Endothelial cell of umbilical vein (primary cell): ENCODE measurements around the gene GDF3. TPM values are rescaled to one million over a fixed set of nuclear protein-coding genes. Genes with fewer than 3 reads are reported as not detected.

Experiments used
- BruUV-seq: library from RNA; stranded (reverse); fragments of 400-500 nt; replicated peaks from 2 replicates; lab custom pipeline; 2021; lab: Mats Ljungman, UMichigan
- CTCF ChIA-PET: fragments of 300-600, 350-600 bp; sonication (Branson Sonifier 250); formaldehyde crosslinking; loops from one replicate; lab custom pipeline; 2021; ENCODE audit warnings: antibody characterized with exemption, inconsistent platforms; lab: Charles Lee
- POLR2A ChIA-PET: fragments of 300-600, 350-600 bp; sonication (Branson Sonifier 250); formaldehyde crosslinking; loops from one replicate; lab custom pipeline; 2021; ENCODE audit warnings: antibody characterized with exemption, inconsistent platforms; lab: Charles Lee
- DNase-seq: peaks from one replicate; pipeline ENCODE4 v3.0.0-alpha.2; 2011; ENCODE audit warnings: low read depth, low spot score
- FAIRE-seq: peaks from 2 replicates; lab custom pipeline; 2011; peaks lifted over from hg19 to GRCh38; lab: Jason Lieb, UNC
- H2AFZ ChIP-seq: 2 replicates; pipeline ENCODE4 v1.6.0; 2012; ENCODE audit warnings: low read depth, low read length, control low read depth, inconsistent platforms
- H3K27ac ChIP-seq: 2 replicates; pipeline ENCODE4 v1.5.1; 2011; ENCODE audit warnings: low read depth, mild to moderate bottlenecking, control low read depth, low read length, moderate library complexity; ENCODE audit not compliant: insufficient read depth
- H3K27me3 ChIP-seq, 2 experiments: 2 replicates each; pipeline versions ENCODE4 v1.6.0 to v1.6.1; 2011; ENCODE audit warnings: low read length in 2 of 2, mixed read lengths in 1 of 2; ENCODE audit not compliant: control insufficient read depth in 2 of 2, insufficient read depth in 2 of 2
- H3K36me3 ChIP-seq, 2 experiments: 2 replicates in 1 of 2; 3 replicates in 1 of 2; pipeline ENCODE4 v1.5.1; 2011; ENCODE audit warnings: low read length in 2 of 2, mild to moderate bottlenecking in 1 of 2, moderate library complexity in 1 of 2; ENCODE audit not compliant: control insufficient read depth in 2 of 2, insufficient read depth in 2 of 2; ENCODE audit errors: extremely low read depth in 1 of 2
- H3K4me1 ChIP-seq: 3 replicates; pipeline ENCODE4 v1.5.1; 2011; ENCODE audit warnings: mild to moderate bottlenecking, low read length; ENCODE audit not compliant: control insufficient read depth, insufficient read depth; ENCODE audit errors: extremely low read depth
- H3K4me2 ChIP-seq: 2 replicates; pipeline ENCODE4 v1.6.1; 2011; ENCODE audit warnings: low read length, control low read depth, mixed read lengths; ENCODE audit not compliant: insufficient read depth
- H3K4me3 ChIP-seq, 3 experiments: fragments of 200-600 bp in 1 of 3; sonication (generic), shearing (Covaris generic) in 1 of 3; replicated peaks in 1 of 3; 2 replicates each; pipeline ENCODE4 v1.5.1; 2011 to 2016; ENCODE audit warnings: control low read depth in 3 of 3, low read length in 3 of 3, mild to moderate bottlenecking in 2 of 3, inconsistent platforms in 1 of 3, low read depth in 1 of 3, moderate library complexity in 1 of 3; ENCODE audit not compliant: insufficient read depth in 1 of 3
- H3K79me2 ChIP-seq: 2 replicates; pipeline ENCODE4 v1.6.0; 2012; ENCODE audit warnings: low read length, inconsistent platforms; ENCODE audit not compliant: control insufficient read depth, insufficient read depth
- H3K9ac ChIP-seq: replicated peaks from 2 replicates; pipeline ENCODE3; 2011; ENCODE audit warnings: low read length, control low read depth; ENCODE audit not compliant: insufficient read depth; ENCODE audit errors: extremely low read depth
- H3K9me1 ChIP-seq: replicated peaks from 3 replicates; pipeline ENCODE4 v1.6.0; 2011; ENCODE audit warnings: mild to moderate bottlenecking, low read length; ENCODE audit not compliant: control insufficient read depth, insufficient read depth; ENCODE audit errors: extremely low read depth
- H3K9me3 ChIP-seq: replicated peaks from 2 replicates; pipeline ENCODE4 v1.5.1; 2012; ENCODE audit warnings: low read length, inconsistent platforms; ENCODE audit not compliant: control insufficient read depth, insufficient read depth
- H4K20me1 ChIP-seq: replicated peaks from 2 replicates; pipeline ENCODE3; 2011; ENCODE audit warnings: mild to moderate bottlenecking, low read length; ENCODE audit not compliant: control insufficient read depth, insufficient read depth; ENCODE audit errors: extremely low read depth
- CTCF ChIP-seq, 2 donors: IDR thresholded peaks; 1 replicate in 1 of 2; 2 replicates in 1 of 2; pipeline ENCODE4 v1.5.1; 2011; ENCODE audit warnings: low read length in 2 of 2, mild to moderate bottlenecking in 2 of 2, moderate library complexity in 2 of 2, control low read depth in 1 of 2, inconsistent platforms in 1 of 2, low read depth in 1 of 2; ENCODE audit not compliant: insufficient read depth in 1 of 2; ENCODE audit errors: extremely low read depth in 1 of 2
- EZH2 ChIP-seq: IDR thresholded peaks from 2 replicates; pipeline ENCODE4 v1.6.1; 2012; ENCODE audit warnings: borderline replicate concordance, low read depth, mild to moderate bottlenecking, moderate library complexity, low read length, inconsistent platforms; ENCODE audit not compliant: severe bottlenecking
- FOS ChIP-seq: IDR thresholded peaks from 2 replicates; pipeline ENCODE4 v1.6.1; 2011; ENCODE audit warnings: mild to moderate bottlenecking, low read length, moderate library complexity, borderline replicate concordance; ENCODE audit not compliant: insufficient read depth
- GATA2 ChIP-seq: IDR thresholded peaks from 2 replicates; pipeline ENCODE4 v1.7.0; 2011; ENCODE audit warnings: low read depth, mild to moderate bottlenecking, moderate library complexity, mixed read lengths, low read length; ENCODE audit not compliant: insufficient read length, insufficient read depth
- JUN ChIP-seq: IDR thresholded peaks from 2 replicates; pipeline ENCODE4 v1.6.1; 2011; ENCODE audit warnings: borderline replicate concordance, low read depth; ENCODE audit not compliant: insufficient read length, insufficient read depth
- MAX ChIP-seq: IDR thresholded peaks from 2 replicates; pipeline ENCODE4 v1.6.1; 2011; ENCODE audit not compliant: insufficient read depth, insufficient read length
- MYC ChIP-seq: IDR thresholded peaks from one replicate; pipeline ENCODE4 v1.6.1; 2011; ENCODE audit warnings: mild to moderate bottlenecking, low read depth, low read length
- POLR2A ChIP-seq: IDR thresholded peaks from 2 replicates; pipeline ENCODE4 v1.6.1; 2012; ENCODE audit warnings: low read depth, mild to moderate bottlenecking, control low read depth, low read length
- POLR2AphosphoS5 ChIP-seq: IDR thresholded peaks from 2 replicates; pipeline ENCODE4 v1.6.1; 2012; ENCODE audit warnings: low read depth, mild to moderate bottlenecking, control low read depth, low read length, moderate library complexity; ENCODE audit not compliant: insufficient read depth
- dilution Hi-C: fragments of 300-500 bp; cut with MboI; formaldehyde crosslinking; loops from one replicate; pipeline ENCODE4 v1.15.0; 2019; ENCODE audit warnings: low sequenced_read_pairs; ENCODE audit not compliant: extremely low pct_ligation_motif_present
- intact Hi-C: fragments of 100-400 bp; cut with micrococcal nuclease; formaldehyde crosslinking; loops from one replicate; pipeline ENCODE4 v1.10.0; 2022
- polyA plus RNA-seq, 4 experiments: library from polyadenylated mRNA; depleted of rRNA in 3 of 4; stranded (reverse) in 3 of 4; unstranded in 1 of 4; fragments of >200 nt; gene quantifications; 2 replicates each; pipeline versions ENCODE4 v1.2.1 to v1.2.3, GENCODE V29; 2011 to 2012; ENCODE audit warnings: missing spikeins in 1 of 4
- total RNA-seq: library from RNA; stranded (reverse); gene quantifications from 2 replicates; pipeline ENCODE4 v1.2.3, GENCODE V29; 2021

GDF3 gene
- total and polyA plus RNA-seq, 2 donors (not counting 3 experiments of a cell fraction or from before 2014, with no cell fraction given) = 3.1 to 5.0 TPM

GRCh38 chr12:7711133-7711532, 15.6 kb upstream of the GDF3 start, which contains the start of gene DPPA3:
DPPA3 (plus strand) TSS chr12:7711433; CDS start chr12:7711571, 138 bp downstream.
- Histone ChIP-seq H3K27me3 (peaks cover 0 to 2% of the 10 kb centered on the region in 2 experiments), H3K9me1 (no peaks in the 10 kb centered on the region), H3K79me2 (no peaks in the 10 kb centered on the region), H3K4me2 (no peak within 1 kb of the TSS), H2AFZ (no peak within 1 kb of the TSS), H3K4me1 (no peaks in the 10 kb centered on the region), H3K9ac (no peak within 1 kb of the TSS), H4K20me1 (no peaks in the 10 kb centered on the region), H3K27ac (no peak within 1 kb of the TSS), H3K4me3 (no peak within 1 kb of the TSS), H3K36me3 (no peaks in the 10 kb centered on the region), H3K9me3 (no peaks in the 10 kb centered on the region)
- intact Hi-C loops (no loop called here), dilution Hi-C loops (no loop called here)
- ChIA-PET CTCF (no interaction called here), POLR2A (no interaction called here)
- no TSS peak for BruUV-seq
- TF ChIP-seq POLR2A (no peak), FOS (no peak), EZH2 (no peak), JUN (no peak), MAX (no peak), POLR2AphosphoS5 (no peak), MYC (no peak), GATA2 (no peak), CTCF (IDR thresholded peaks at IDR 0.05; ENCODE audit: extremely low read depth in 1 of 2, insufficient read depth in 1 of 2, low read depth in 1 of 2, low read length in 2 of 2) (no peak)
- DNase-seq (no peak), FAIRE-seq (no peak)
